GM19463 (cell line): ENCODE results near the gene DACH1.
"Not testable (repeated sequence)": the region's sequence is repeated elsewhere in the genome, so short reads cannot be mapped to it uniquely, and the experiment has no call there.

Experiments
- ATAC-seq: cut with Tn5 transposase; IDR thresholded peaks from one replicate; pipeline ENCODE4 v1.9.1; 2021; ENCODE audit warnings: mild to moderate bottlenecking, moderate library complexity; ENCODE audit not compliant: unreplicated experiment

The DACH1 gene

GRCh38 chr13:71785361-71785760 lies 81.6 kb downstream of the DACH1 start:
- ATAC-seq, result no peak

- no peak for ATAC-seq
Measured at GRCh38 chr13:71780546-71780945, 86.5 kb downstream of the DACH1 start.

- not testable (repeated sequence) for ATAC-seq
Measured at GRCh38 chr13:71778998-71779397, 88.0 kb downstream of the DACH1 start.

GRCh38 chr13:71775966-71776365 lies 91.0 kb downstream of the DACH1 start:
- ATAC-seq, result no peak

- ATAC-seq, result no peak
Measured at GRCh38 chr13:71774863-71775262, 92.1 kb downstream of the DACH1 start.

GRCh38 chr13:71773531-71773930 lies 93.5 kb downstream of the DACH1 start:
- no peak for ATAC-seq

GRCh38 chr13:71772361-71772760 lies 94.6 kb downstream of the DACH1 start:
- no peak for ATAC-seq

- ATAC-seq, result no peak
Measured at GRCh38 chr13:71771144-71771543, 95.9 kb downstream of the DACH1 start.

GRCh38 chr13:71770710-71771109 lies 96.3 kb downstream of the DACH1 start:
- no peak for ATAC-seq

GRCh38 chr13:71768881-71769280 lies 98.1 kb downstream of the DACH1 start:
- ATAC-seq, result no peak

GRCh38 chr13:71759651-71760511 lies 107.1 kb downstream of the DACH1 start:
- ATAC-seq, result no peak

- no peak for ATAC-seq
Measured at GRCh38 chr13:71758828-71759227, 108.2 kb downstream of the DACH1 start.

- no peak for ATAC-seq
Measured at GRCh38 chr13:71754407-71754974, 112.5 kb downstream of the DACH1 start.

- no peak for ATAC-seq
Measured at GRCh38 chr13:71752775-71753513, 114.1 kb downstream of the DACH1 start.

GRCh38 chr13:71751073-71751472 lies 115.9 kb downstream of the DACH1 start:
- no peak for ATAC-seq

- no peak for ATAC-seq
Measured at GRCh38 chr13:71730267-71730666, 136.7 kb downstream of the DACH1 start.

GRCh38 chr13:71729441-71729840 lies 137.6 kb downstream of the DACH1 start:
- no peak for ATAC-seq

- no peak for ATAC-seq
Measured at GRCh38 chr13:71727662-71728061, 139.3 kb downstream of the DACH1 start.

- ATAC-seq, result no peak
Measured at GRCh38 chr13:71727042-71727441, 140.0 kb downstream of the DACH1 start.

GRCh38 chr13:71722206-71722605 lies 144.8 kb downstream of the DACH1 start:
- ATAC-seq, result no peak

- ATAC-seq, result no peak
Measured at GRCh38 chr13:71721104-71721503, 145.9 kb downstream of the DACH1 start.

- ATAC-seq, result no peak
Measured at GRCh38 chr13:71718931-71719330, 148.1 kb downstream of the DACH1 start.
